ENCODE results near the gene UGT1A8.

UGT1A8 gene

GRCh38 chr2:233679196-233679595 lies 61.8 kb downstream of the UGT1A8 start:
- no peak for DNase-seq (ENCODE audit: low spot score)
- TF ChIP-seq CTCF (IDR thresholded peaks at IDR 0.05; ENCODE audit: extremely low read depth, missing control alignments), result no peak

- no peak for DNase-seq (ENCODE audit: low spot score)
- no peak for TF ChIP-seq CTCF (IDR thresholded peaks at IDR 0.05; ENCODE audit: extremely low read depth, missing control alignments)
These were observed 63.1 kb downstream of the UGT1A8 start for GRCh38 chr2:233680361-233681045.

- DNase-seq (ENCODE audit: low spot score), result no peak
- no peak for TF ChIP-seq CTCF (IDR thresholded peaks at IDR 0.05; ENCODE audit: extremely low read depth, missing control alignments)
These were observed 64.2 kb downstream of the UGT1A8 start, which contains the start of gene UGT1A7 for GRCh38 chr2:233681521-233682099. Gene UGT1A7 (plus strand): TSS chr2:233681901. CDS start chr2:233681938, 37 bp downstream.

GRCh38 chr2:233684640-233685039 lies 67.2 kb downstream of the UGT1A8 start:
- no peak for DNase-seq (ENCODE audit: low spot score)
- TF ChIP-seq CTCF (IDR thresholded peaks at IDR 0.05; ENCODE audit: extremely low read depth, missing control alignments), result no peak

- no peak for DNase-seq (ENCODE audit: low spot score)
- no peak for TF ChIP-seq CTCF (IDR thresholded peaks at IDR 0.05; ENCODE audit: extremely low read depth, missing control alignments)
These were observed 69.5 kb downstream of the UGT1A8 start for GRCh38 chr2:233686928-233687327.

- no peak for DNase-seq (ENCODE audit: low spot score)
- no peak for TF ChIP-seq CTCF (IDR thresholded peaks at IDR 0.05; ENCODE audit: extremely low read depth, missing control alignments)
These were observed 70.9 kb downstream of the UGT1A8 start for GRCh38 chr2:233688341-233688740.

- no peak for DNase-seq (ENCODE audit: low spot score)
- TF ChIP-seq CTCF (IDR thresholded peaks at IDR 0.05; ENCODE audit: extremely low read depth, missing control alignments), result no peak
These were observed 71.6 kb downstream of the UGT1A8 start for GRCh38 chr2:233689031-233689430.
